ENCODE measurements around the gene OR7A10.
"Not testable (repeated sequence)": the region's sequence is repeated elsewhere in the genome, so short reads cannot be mapped to it uniquely, and the experiment has no call there.

Gene OR7A10

GRCh38 chr19:14798760-14799159 lies 50.0 kb downstream of the OR7A10 start:
- no peak overlapping the region for H3K4me3 ChIP-seq (ENCODE audit: low read length)
- DNase-seq (ENCODE audit: low read depth): no peak
- TF ChIP-seq CTCF (IDR thresholded peaks at IDR 0.05; ENCODE audit: insufficient read depth, low read depth, low read length, missing control alignments): no peak

- H3K4me3 ChIP-seq (ENCODE audit: low read length): no peak overlapping the region
- no peak for TF ChIP-seq CTCF (IDR thresholded peaks at IDR 0.05; ENCODE audit: insufficient read depth, low read depth, low read length, missing control alignments)
- no peak for DNase-seq (ENCODE audit: low read depth)
Observed at GRCh38 chr19:14796021-14796420, 52.7 kb downstream of the OR7A10 start.

GRCh38 chr19:14795078-14795721 lies 53.5 kb downstream of the OR7A10 start:
- no peak for TF ChIP-seq CTCF (IDR thresholded peaks at IDR 0.05; ENCODE audit: insufficient read depth, low read depth, low read length, missing control alignments)
- DNase-seq (ENCODE audit: low read depth): peak; percentile 5

GRCh38 chr19:14792250-14792649 lies 56.5 kb downstream of the OR7A10 start:
- not testable (repeated sequence) for H3K4me3 ChIP-seq (ENCODE audit: low read length); DNase-seq (ENCODE audit: low read depth)

More at GRCh38 chr19:14795078-14795721, 53.5 kb downstream of the OR7A10 start:
- H3K4me3 ChIP-seq (ENCODE audit: low read length): no peak overlapping the region
